Naive thymus-derived CD8-positive, alpha-beta T cell (primary cell): Measurements from ENCODE around the gene ARHGAP42. TPM values are rescaled to one million over a fixed set of nuclear protein-coding genes. Genes with fewer than 3 reads are reported as not detected.

Experiments used
- ATAC-seq, 2 donors: fragments of 150-1000 bp; cut with Tn5 transposase in 1 of 2; sonication (Bioruptor Pico), chemical (Tn5 transposase) in 1 of 2; 1 replicate in 1 of 2; 2 replicates in 1 of 2; pipeline ENCODE4 v1.10.0; 2021; ENCODE audit warnings: mild to moderate bottlenecking in 2 of 2, moderate library complexity in 2 of 2
- POLR2A ChIA-PET: fragments of 350-600 bp; sonication (Branson Sonifier 250); formaldehyde crosslinking; loops from one replicate; lab custom pipeline; 2021; ENCODE audit warnings: antibody characterized with exemption; lab: Charles Lee
- DNase-seq, 10 donors: peaks; one replicate each; pipeline versions ENCODE4 v3.0.0 to v3.0.0-alpha.2; 2020 to 2022
- H3K27ac Mint-ChIP-seq, 10 donors: one replicate each; pipeline ENCODE4 v1.8.0; 2020 to 2022; ENCODE audit warnings: mild to moderate bottlenecking in 10 of 10, mixed read lengths in 10 of 10, moderate library complexity in 4 of 10, inconsistent platforms in 1 of 10
- H3K27me3 Mint-ChIP-seq, 5 donors: one replicate each; pipeline ENCODE4 v1.8.0; 2021 to 2022; ENCODE audit warnings: mixed read lengths in 5 of 5
- H3K36me3 Mint-ChIP-seq, 3 donors: one replicate each; pipeline ENCODE4 v1.8.0; 2020 to 2022; ENCODE audit warnings: mixed read lengths in 3 of 3, mild to moderate bottlenecking in 2 of 3, inconsistent platforms in 1 of 3
- H3K4me1 Mint-ChIP-seq, 4 donors: one replicate each; pipeline ENCODE4 v1.8.0; 2021 to 2022; ENCODE audit warnings: mixed read lengths in 4 of 4
- H3K4me3 Mint-ChIP-seq, 10 donors: one replicate each; pipeline ENCODE4 v1.8.0; 2020 to 2022; ENCODE audit warnings: mild to moderate bottlenecking in 10 of 10, mixed read lengths in 10 of 10, moderate library complexity in 6 of 10, inconsistent platforms in 1 of 10
- H3K9me3 Mint-ChIP-seq, 9 donors: one replicate each; pipeline ENCODE4 v1.8.0; 2020 to 2022; ENCODE audit warnings: mixed read lengths in 9 of 9, mild to moderate bottlenecking in 3 of 9, inconsistent platforms in 1 of 9, moderate library complexity in 1 of 9
- polyA plus RNA-seq, 3 donors: library from polyadenylated mRNA; unstranded; fragments of 300-500 nt; fragmentation: Illumina TruSeq; gene quantifications; one replicate each; pipeline ENCODE4 v1.2.3, GENCODE V29; 2021
- total RNA-seq, 8 experiments: library from RNA in 2 of 8; stranded (reverse) in 2 of 8; gene quantifications; one replicate each; pipeline ENCODE4 v1.2.3 and lab custom pipeline; 2021 to 2026

The ARHGAP42 gene
- total and polyA plus RNA-seq, 5 experiments from 2014 or later, result 0.38 to 0.93 (median 0.83) TPM; not detected in 2

DNA sequence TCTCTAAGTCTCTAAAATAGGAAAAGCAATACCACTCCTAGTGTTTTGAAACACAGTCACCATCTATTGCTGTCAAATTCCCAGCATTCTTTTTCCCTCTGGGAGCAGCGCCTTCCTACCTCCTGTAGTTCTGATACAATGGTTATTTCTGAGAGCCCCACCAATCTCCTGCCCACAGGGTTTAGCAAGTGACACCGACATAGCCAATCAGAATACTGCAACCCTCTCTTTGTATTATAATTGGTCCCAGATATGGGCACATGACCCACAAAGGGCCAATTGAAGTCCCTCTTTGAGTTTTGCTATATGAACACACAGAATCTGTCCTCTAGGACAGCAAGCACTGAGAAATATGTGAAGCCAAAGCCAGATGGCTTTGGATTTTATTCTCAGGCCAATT lies 16.9 kb upstream of the ARHGAP42 start:
- peaks cover 0 to 2% (median 0%) of the 10 kb centered on the region in 5 donors for H3K27me3 Mint-ChIP-seq
- ATAC-seq (no peak), DNase-seq (no peak)
- no peak overlapping the region for H3K4me3 Mint-ChIP-seq
- POLR2A ChIA-PET, result no interaction called here
- H3K4me1 Mint-ChIP-seq, result no peaks in the 10 kb centered on the region
- no peaks in the 10 kb centered on the region for H3K36me3 Mint-ChIP-seq
- peaks cover 0 to 4% (median 0%) of the 10 kb centered on the region in 9 donors for H3K9me3 Mint-ChIP-seq
- no peak overlapping the region for H3K27ac Mint-ChIP-seq

DNA sequence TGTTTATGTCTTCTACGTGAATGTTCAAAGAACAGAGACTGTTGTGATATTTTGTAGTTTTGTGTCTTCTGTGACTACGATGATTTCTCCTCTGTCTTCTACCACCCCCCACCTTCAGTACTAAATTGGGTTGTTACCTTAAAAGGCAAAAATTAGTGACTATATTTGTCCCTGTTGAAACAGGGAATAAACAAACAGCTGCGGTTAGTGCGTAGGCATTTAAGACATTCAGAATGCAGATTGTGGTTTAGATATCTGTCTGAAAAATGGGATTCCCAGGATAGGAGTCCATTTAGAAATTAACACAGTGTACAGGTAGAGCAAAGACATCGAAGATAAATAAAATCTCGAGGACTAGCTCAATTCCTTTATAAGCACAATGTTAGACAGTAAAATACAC lies 15.6 kb upstream of the ARHGAP42 start:
- no peak overlapping the region for H3K27ac Mint-ChIP-seq

DNA sequence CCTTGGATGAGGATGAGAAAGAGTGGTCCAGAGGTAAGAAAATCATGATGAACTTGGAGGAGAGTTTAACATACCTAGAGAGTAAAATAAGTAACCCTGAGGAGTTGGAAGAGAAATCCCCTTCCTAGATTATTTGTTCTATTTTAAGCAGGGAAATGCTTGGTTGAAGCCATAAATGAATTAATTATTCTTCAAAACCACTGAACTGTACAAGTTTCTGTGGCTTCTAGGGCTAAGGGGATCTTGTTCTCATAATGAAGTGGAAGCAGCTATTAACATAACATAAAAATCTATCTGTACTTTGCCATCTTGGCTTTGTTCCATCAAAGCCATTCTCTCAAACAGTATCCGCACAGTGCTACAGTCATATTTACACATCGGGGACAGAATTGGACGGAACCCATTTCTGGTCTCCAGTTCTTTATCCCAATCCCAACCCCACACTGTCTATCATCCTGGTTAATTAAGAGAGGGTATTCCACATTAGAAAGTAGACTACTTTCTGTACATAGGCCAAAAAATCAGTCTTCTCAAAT lies 14.5 kb upstream of the ARHGAP42 start:
- peaks cover 0 to 2% (median 0%) of the 10 kb centered on the region in 5 donors for H3K27me3 Mint-ChIP-seq
- POLR2A ChIA-PET, result no interaction called here
- no peak for DNase-seq
- no peaks in the 10 kb centered on the region for H3K4me1 Mint-ChIP-seq
- no peaks in the 10 kb centered on the region for H3K36me3 Mint-ChIP-seq
- no peak for ATAC-seq
- H3K9me3 Mint-ChIP-seq, result peaks cover 0 to 3% (median 0%) of the 10 kb centered on the region in 9 donors
- no peak overlapping the region for H3K27ac Mint-ChIP-seq
- no peak overlapping the region for H3K4me3 Mint-ChIP-seq

More for the DNA sequence above, 15.6 kb upstream of the ARHGAP42 start:
- H3K27me3 Mint-ChIP-seq, result peaks cover 0 to 2% (median 0%) of the 10 kb centered on the region in 5 donors
- H3K36me3 Mint-ChIP-seq, result no peaks in the 10 kb centered on the region
- H3K4me3 Mint-ChIP-seq, result no peak overlapping the region
- H3K9me3 Mint-ChIP-seq, result peaks cover 0 to 4% (median 0%) of the 10 kb centered on the region in 9 donors
- POLR2A ChIA-PET, result no interaction called here
- no peaks in the 10 kb centered on the region for H3K4me1 Mint-ChIP-seq
- ATAC-seq, result no peak
- no peak for DNase-seq

- no peak overlapping the region for H3K27ac Mint-ChIP-seq
- POLR2A ChIA-PET, result no interaction called here
- peaks cover 0 to 3% (median 0%) of the 10 kb centered on the region in 9 donors for H3K9me3 Mint-ChIP-seq
- no peak for DNase-seq
- H3K27me3 Mint-ChIP-seq, result peaks cover 0 to 2% (median 0%) of the 10 kb centered on the region in 5 donors
- H3K4me1 Mint-ChIP-seq, result no peaks in the 10 kb centered on the region
- no peak overlapping the region for H3K4me3 Mint-ChIP-seq
- ATAC-seq, result no peak
- no peaks in the 10 kb centered on the region for H3K36me3 Mint-ChIP-seq
Measured at GRCh38 chr11:100673063-100673462, 14.0 kb upstream of the ARHGAP42 start.

- POLR2A ChIA-PET, result no interaction called here
- DNase-seq, result no peak
- Mint-ChIP-seq H3K27ac (no peak overlapping the region), H3K9me3 (peaks cover 0 to 3% (median 0%) of the 10 kb centered on the region in 9 donors), H3K36me3 (no peaks in the 10 kb centered on the region), H3K27me3 (peaks cover 0 to 2% (median 0%) of the 10 kb centered on the region in 5 donors), H3K4me1 (no peaks in the 10 kb centered on the region), H3K4me3 (no peak overlapping the region)
- ATAC-seq, result no peak
Measured at GRCh38 chr11:100674212-100674611, 12.9 kb upstream of the ARHGAP42 start.

DNA sequence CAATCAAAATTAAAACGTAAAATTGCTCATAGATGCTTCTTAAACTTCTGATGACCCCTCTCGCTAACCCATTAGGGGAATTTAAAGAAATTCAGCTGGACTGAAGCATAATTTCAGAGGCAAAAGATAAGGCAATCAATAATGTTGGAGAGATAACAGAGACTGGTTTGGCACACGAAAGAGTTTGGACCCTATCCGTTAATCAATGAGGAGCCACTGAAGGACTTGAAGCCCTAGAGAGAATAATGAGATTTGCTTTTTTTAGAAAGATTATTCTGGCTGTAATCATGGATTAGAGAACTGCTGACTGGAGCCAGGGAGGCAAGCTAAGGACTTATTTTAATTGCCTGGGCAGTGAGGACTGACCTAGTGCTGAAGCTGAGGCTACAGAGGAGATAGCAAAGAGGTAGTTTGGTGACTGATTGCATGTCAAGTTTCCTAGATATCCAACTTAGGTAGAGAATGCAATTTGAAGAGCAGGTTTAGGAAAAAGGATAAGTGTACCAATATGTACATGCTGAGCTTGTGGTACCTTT lies 11.9 kb upstream of the ARHGAP42 start:
- no peak overlapping the region for H3K4me3 Mint-ChIP-seq
- H3K27ac Mint-ChIP-seq, result no peak overlapping the region
- no peaks in the 10 kb centered on the region for H3K36me3 Mint-ChIP-seq
- no peaks in the 10 kb centered on the region for H3K4me1 Mint-ChIP-seq
- peaks cover 0 to 3% (median 0%) of the 10 kb centered on the region in 9 donors for H3K9me3 Mint-ChIP-seq
- ATAC-seq (no peak), DNase-seq (no peak)
- POLR2A ChIA-PET, result no interaction called here
- H3K27me3 Mint-ChIP-seq, result peaks cover 0 to under 1% (median 0%) of the 10 kb centered on the region in 5 donors

- DNase-seq (no peak), ATAC-seq (no peak)
- POLR2A ChIA-PET, result no interaction called here
- Mint-ChIP-seq H3K4me1 (peaks cover 0 to 7% (median 4%) of the 10 kb centered on the region in 4 donors), H3K9me3 (peaks cover 0 to 3% (median 0%) of the 10 kb centered on the region in 9 donors), H3K27ac (no peak overlapping the region), H3K36me3 (no peaks in the 10 kb centered on the region), H3K27me3 (no peaks in the 10 kb centered on the region), H3K4me3 (no peak overlapping the region)
Measured at GRCh38 chr11:100676901-100677300, 10.2 kb upstream of the ARHGAP42 start.

- Mint-ChIP-seq H3K4me3 (no peak overlapping the region), H3K4me1 (peaks cover 0 to 14% (median 4%) of the 10 kb centered on the region in 4 donors), H3K27me3 (no peaks in the 10 kb centered on the region), H3K9me3 (peaks cover 0 to 3% (median 0%) of the 10 kb centered on the region in 9 donors), H3K36me3 (no peaks in the 10 kb centered on the region), H3K27ac (no peak overlapping the region)
- no peak for ATAC-seq
- POLR2A ChIA-PET, result no interaction called here
- no peak for DNase-seq
Measured at GRCh38 chr11:100677796-100678195, 9.3 kb upstream of the ARHGAP42 start.

GRCh38 chr11:100680070-100680469 lies 7.0 kb upstream of the ARHGAP42 start:
- H3K36me3 Mint-ChIP-seq, result no peaks in the 10 kb centered on the region
- H3K27ac Mint-ChIP-seq, result peak overlapping the region in 1 of 10 donors; percentile 1
- no peak overlapping the region for H3K4me3 Mint-ChIP-seq
- H3K9me3 Mint-ChIP-seq, result peaks cover 0 to 3% (median 0%) of the 10 kb centered on the region in 9 donors
- ATAC-seq (no peak), DNase-seq (no peak)
- peaks cover 0 to 20% (median 6%) of the 10 kb centered on the region in 4 donors for H3K4me1 Mint-ChIP-seq
- H3K27me3 Mint-ChIP-seq, result peaks cover 0 to 3% (median under 1%) of the 10 kb centered on the region in 5 donors
- POLR2A ChIA-PET, result no interaction called here

- Mint-ChIP-seq H3K4me3 (peak overlapping the region in 3 of 10 donors; percentile 0 to 43 (median 43)), H3K27ac (peak overlapping the region in 3 of 10 donors; percentile 12 to 63 (median 54)), H3K4me1 (peaks cover 0 to 26% (median 6%) of the 10 kb centered on the region in 4 donors), H3K9me3 (peaks cover 0 to 2% (median 0%) of the 10 kb centered on the region in 9 donors), H3K27me3 (peaks cover 0 to 11% (median 4%) of the 10 kb centered on the region in 5 donors), H3K36me3 (no peaks in the 10 kb centered on the region)
- ATAC-seq (peak; percentile 48 to 58), DNase-seq (peak in 2 of 10 donors; percentile 11 to 39)
- POLR2A ChIA-PET, result no interaction called here
Measured at GRCh38 chr11:100681064-100681502, 6.0 kb upstream of the ARHGAP42 start.

- H3K27me3 Mint-ChIP-seq, result peaks cover 5 to 23% (median 8%) of the 10 kb centered on the region in 5 donors
- peak overlapping the region in 2 of 10 donors; percentile 5 to 26 for H3K27ac Mint-ChIP-seq
- ATAC-seq (no peak), DNase-seq (peak in 1 of 10 donors; percentile 9)
- H3K4me1 Mint-ChIP-seq, result peaks cover 8 to 33% (median 9%) of the 10 kb centered on the region in 4 donors
- POLR2A ChIA-PET, result no interaction called here
- H3K4me3 Mint-ChIP-seq, result no peak overlapping the region
- peaks cover 0 to 2% (median 0%) of the 10 kb centered on the region in 9 donors for H3K9me3 Mint-ChIP-seq
- H3K36me3 Mint-ChIP-seq, result no peaks in the 10 kb centered on the region
Measured at GRCh38 chr11:100682247-100682969, 4.7 kb upstream of the ARHGAP42 start.

DNA sequence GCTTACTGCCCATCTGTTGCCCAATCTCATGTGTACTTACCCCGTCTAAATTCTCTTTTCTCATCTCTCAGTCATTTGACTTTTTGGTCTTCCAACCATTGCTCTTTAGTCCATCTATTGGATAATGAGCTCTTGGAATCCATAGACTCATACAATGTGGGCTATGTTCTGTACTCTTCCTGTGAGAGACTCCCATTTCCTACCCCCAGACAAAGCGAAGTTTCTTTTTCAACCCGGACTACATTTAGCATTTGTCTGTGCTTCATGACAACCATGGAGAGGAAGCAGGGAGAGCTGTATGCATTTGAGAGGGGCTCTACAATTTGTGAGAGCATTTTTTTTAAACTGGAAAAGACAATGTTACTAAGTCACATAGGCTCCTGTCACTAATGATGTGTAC lies 4.0 kb upstream of the ARHGAP42 start:
- Mint-ChIP-seq H3K36me3 (no peaks in the 10 kb centered on the region), H3K27me3 (peaks cover 5 to 30% (median 12%) of the 10 kb centered on the region in 5 donors), H3K4me3 (no peak overlapping the region), H3K4me1 (peaks cover 12 to 39% (median 14%) of the 10 kb centered on the region in 4 donors), H3K9me3 (peaks cover 0 to 2% (median 0%) of the 10 kb centered on the region in 9 donors), H3K27ac (no peak overlapping the region)
- ATAC-seq (no peak), DNase-seq (no peak)
- POLR2A ChIA-PET, result no interaction called here
